ENCODE data around the gene DTNBP1. TPM values are rescaled to one million over a fixed set of nuclear protein-coding genes. Genes with fewer than 3 reads are reported as not detected.

The DTNBP1 gene
- total and polyA plus RNA-seq, 2 of the 4 experiments (the other 2 are of a cell fraction), result 4.8 to 18.7 TPM

- Histone ChIP-seq H3K27me3 (ENCODE audit: control insufficient read depth, insufficient read depth, low read length) (no peaks in the 10 kb centered on the region), H3K4me3 (ENCODE audit: insufficient read depth, low read depth, low read length) (no peak overlapping the region), H3K9me3 (ENCODE audit: control insufficient read depth, insufficient read depth, low read length) (no peaks in the 10 kb centered on the region), H3K27ac (ENCODE audit: insufficient read depth, low read length) (no peak overlapping the region), H3K18ac (ENCODE audit: low read depth, low read length) (no peak overlapping the region), H4K8ac (ENCODE audit: low read depth in 2 of 2, low read length in 2 of 2) (no peak overlapping the region), H3K4me1 (ENCODE audit: control insufficient read depth, insufficient read depth, low read length) (peaks cover 20% of the 10 kb centered on the region), H3K23ac (ENCODE audit: low read depth, low read length) (no peak overlapping the region), H3K9me1 (ENCODE audit: insufficient read depth, low read length) (peaks cover 18% of the 10 kb centered on the region), H2AFZ (replicated peaks; ENCODE audit: low read length, poor library complexity) (no peak overlapping the region), H3K4ac (ENCODE audit: low read depth, low read length) (no peak overlapping the region), H3K56ac (ENCODE audit: extremely low read depth, insufficient read depth, low read length) (no peak overlapping the region), H3K14ac (replicated peaks; ENCODE audit: low read depth, low read length) (no peak overlapping the region), H2AK9ac (replicated peaks; ENCODE audit: low read depth, low read length, poor library complexity) (no peak overlapping the region), H2BK5ac (ENCODE audit: low read depth, low read length, poor library complexity, severe bottlenecking) (no peak overlapping the region), H2BK15ac (ENCODE audit: low read depth, low read length) (no peak overlapping the region), H2AK5ac (ENCODE audit: low read depth, low read length) (no peak overlapping the region), H3K36me3 (ENCODE audit: control insufficient read depth, insufficient read depth, low read length) (peaks cover 48% of the 10 kb centered on the region), H4K91ac (ENCODE audit: insufficient read depth, low read depth, low read length) (no peak overlapping the region), H3K9ac (ENCODE audit: low read depth, low read length) (no peak overlapping the region), H4K20me1 (ENCODE audit: insufficient read depth, low read length) (peaks cover 81% of the 10 kb centered on the region), H4K5ac (ENCODE audit: low read depth, low read length) (no peak overlapping the region), H3K4me2 (ENCODE audit: low read depth, low read length) (no peak overlapping the region), H2BK120ac (ENCODE audit: low read depth, low read length) (no peak overlapping the region), H2BK20ac (ENCODE audit: low read depth, low read length) (no peak overlapping the region), H3K79me1 (ENCODE audit: low read depth in 1 of 2, low read length in 2 of 2) (peaks cover 14 to 68% of the 10 kb centered on the region in 2 experiments; a peak in 3 of 4 replicates)
- in situ Hi-C loops (cut with MboI; ENCODE audit: low sequenced_read_pairs), result no loop called here
- WGBS, 2 experiments (ENCODE audit: extremely low coverage in 2 of 2, insufficient read length in 1 of 2), result 94% methylated on average over 11 of the region's 16 CpGs; no CpG with 5 or more reads in 1 of the 2 experiments
- no peak for ATAC-seq (ENCODE audit: low read depth)
- TF ChIP-seq RFX5 (IDR thresholded peaks at IDR 0.05; ENCODE audit: low read depth, low read length), result no peak
- TF ChIP-seq RCOR1 (IDR thresholded peaks at IDR 0.05; ENCODE audit: insufficient replicate concordance, low read length), result no peak
- TF ChIP-seq CEBPB (IDR thresholded peaks at IDR 0.05; ENCODE audit: low read depth, low read length), result no peak
- TF ChIP-seq NFE2L2 (IDR thresholded peaks at IDR 0.05; ENCODE audit: low read depth, low read length), result no peak
- no peak for TF ChIP-seq ELK1 (IDR thresholded peaks at IDR 0.05; ENCODE audit: borderline replicate concordance, low read depth, low read length)
- TF ChIP-seq CHD1 (IDR thresholded peaks at IDR 0.05; ENCODE audit: low read depth, low read length), result no peak
- no peak for TF ChIP-seq FOS (IDR thresholded peaks at IDR 0.05; ENCODE audit: low read depth, low read length)
- no peak for TF ChIP-seq MAFK (IDR thresholded peaks at IDR 0.05; ENCODE audit: low read depth, low read length)
- no peak for TF ChIP-seq POLR2A (IDR thresholded peaks at IDR 0.05; ENCODE audit: low read depth, low read length)
- TF ChIP-seq CTCF (conservative IDR thresholded peaks at IDR 0.05; ENCODE audit: low read depth, low read length), result no peak
- no peak for TF ChIP-seq MXI1 (IDR thresholded peaks at IDR 0.05; ENCODE audit: borderline replicate concordance, low read depth, low read length)
- no peak for TF ChIP-seq MAZ (IDR thresholded peaks at IDR 0.05; ENCODE audit: borderline replicate concordance, low read depth, low read length)
- ChIA-PET POLR2A (ENCODE audit: unreplicated experiment) (no interaction called here), CTCF (interaction anchor here (0.6 kb wide), 1 partner anchor 602 kb away, joined by 3 read pairs; no protein-coding TSS in a partner anchor)
- intact Hi-C loops (cut with micrococcal nuclease), result no loop called here
- no peak for DNase-seq
- no TSS peak for BruUV-seq (replicated peaks)
- dilution Hi-C loops (cut with HindIII; ENCODE audit: low sequenced_read_pairs, unreplicated experiment), result no loop called here
Measured at GRCh38 chr6:15500078-15500740, 162.6 kb downstream of the DTNBP1 start.
